ENCODE data around the gene MSI1. TPM values are rescaled to one million over a fixed set of nuclear protein-coding genes. Genes with fewer than 3 reads are reported as not detected.

The MSI1 gene
- total and polyA plus RNA-seq, 2 of the 13 experiments (the other 11 are each of a cell fraction or from before 2014, with no cell fraction given): 0.09 to 0.46 TPM

GRCh38 chr12:120321382-120322202 is 47.4 kb downstream of the MSI1 start (continued):
- TF ChIP-seq, protein P1, sequence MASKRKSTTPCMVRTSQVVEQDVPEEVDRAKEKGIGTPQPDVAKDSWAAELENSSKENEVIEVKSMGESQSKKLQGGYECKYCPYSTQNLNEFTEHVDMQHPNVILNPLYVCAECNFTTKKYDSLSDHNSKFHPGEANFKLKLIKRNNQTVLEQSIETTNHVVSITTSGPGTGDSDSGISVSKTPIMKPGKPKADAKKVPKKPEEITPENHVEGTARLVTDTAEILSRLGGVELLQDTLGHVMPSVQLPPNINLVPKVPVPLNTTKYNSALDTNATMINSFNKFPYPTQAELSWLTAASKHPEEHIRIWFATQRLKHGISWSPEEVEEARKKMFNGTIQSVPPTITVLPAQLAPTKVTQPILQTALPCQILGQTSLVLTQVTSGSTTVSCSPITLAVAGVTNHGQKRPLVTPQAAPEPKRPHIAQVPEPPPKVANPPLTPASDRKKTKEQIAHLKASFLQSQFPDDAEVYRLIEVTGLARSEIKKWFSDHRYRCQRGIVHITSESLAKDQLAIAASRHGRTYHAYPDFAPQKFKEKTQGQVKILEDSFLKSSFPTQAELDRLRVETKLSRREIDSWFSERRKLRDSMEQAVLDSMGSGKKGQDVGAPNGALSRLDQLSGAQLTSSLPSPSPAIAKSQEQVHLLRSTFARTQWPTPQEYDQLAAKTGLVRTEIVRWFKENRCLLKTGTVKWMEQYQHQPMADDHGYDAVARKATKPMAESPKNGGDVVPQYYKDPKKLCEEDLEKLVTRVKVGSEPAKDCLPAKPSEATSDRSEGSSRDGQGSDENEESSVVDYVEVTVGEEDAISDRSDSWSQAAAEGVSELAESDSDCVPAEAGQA (IDR thresholded peaks at IDR 0.05; ENCODE audit: low read depth): no peak
- TF ChIP-seq, protein P1 (CRISPR knock-in tag; IDR thresholded peaks at IDR 0.05; ENCODE audit: borderline replicate concordance): no peak
- no peak for TF ChIP-seq ZBTB21 (CRISPR knock-in tag; IDR thresholded peaks at IDR 0.05)
- no peak for TF ChIP-seq ZNF256 (CRISPR knock-in tag; conservative IDR thresholded peaks at IDR 0.05)
- TF ChIP-seq CEBPB (IDR thresholded peaks at IDR 0.05; ENCODE audit: borderline replicate concordance, low read depth, low read length): 0 out of 2 replicates have a peak, but pooled peaks have one; percentile 9
- no peak for TF ChIP-seq KDM1A (CRISPR knock-in tag; IDR thresholded peaks at IDR 0.05)
- TF ChIP-seq IRX3 (CRISPR knock-in tag; IDR thresholded peaks at IDR 0.05; ENCODE audit: borderline replicate concordance, low read depth): no peak
- no peak for TF ChIP-seq ZNF326 (CRISPR knock-in tag; IDR thresholded peaks at IDR 0.05; ENCODE audit: borderline replicate concordance)
- no peak for TF ChIP-seq TCF12 (IDR thresholded peaks at IDR 0.05)
- no peak for TF ChIP-seq TCF12 (CRISPR knock-in tag; IDR thresholded peaks at IDR 0.05)
- TF ChIP-seq ZNF142 (CRISPR knock-in tag; IDR thresholded peaks at IDR 0.05): no peak
- peak; percentile 44; the same call in 1 of the 2 replicates for TF ChIP-seq ZFP91 (CRISPR knock-in tag; IDR thresholded peaks at IDR 0.05; ENCODE audit: borderline replicate concordance)
- TF ChIP-seq KDM6A (CRISPR knock-in tag; IDR thresholded peaks at IDR 0.05; ENCODE audit: low read depth): peak; percentile 81
- 0 out of 2 replicates have a peak, but pooled peaks have one; percentile 8 for TF ChIP-seq ZNF441 (CRISPR knock-in tag; IDR thresholded peaks at IDR 0.05; ENCODE audit: borderline replicate concordance)
- peak; percentile 38 for TF ChIP-seq ZNF781 (CRISPR knock-in tag; IDR thresholded peaks at IDR 0.05; ENCODE audit: borderline replicate concordance, not compliant biosample characterization)
- no peak for TF ChIP-seq SKI (IDR thresholded peaks at IDR 0.05; ENCODE audit: partially characterized antibody)
